Activated CD4-positive, CD25-positive, alpha-beta regulatory T cell treated with anti-CD3 and anti-CD28 coated beads, Interleukin-2, amount 50 U/mL, for 72 hours (primary cell): ENCODE data around the gene TWF1.
"Not testable (repeated sequence)": the region's sequence is repeated elsewhere in the genome, so short reads cannot be mapped to it uniquely, and the experiment has no call there.

ENCODE experiments used
- DNase-seq: peaks from one replicate; pipeline ENCODE4 v3.0.0; 2021

TWF1 gene

GRCh38 chr12:43805860-43806736 lies at the start of gene TWF1:
Gene TWF1 (minus strand): TSS chr12:43806317. CDS start chr12:43806245, 72 bp downstream.
- peak; percentile 92 for DNase-seq

GRCh38 chr12:43852744-43853143 lies 46.6 kb upstream of the TWF1 start:
- DNase-seq = no peak

GRCh38 chr12:43848786-43849185 lies 42.7 kb upstream of the TWF1 start:
- DNase-seq = no peak

GRCh38 chr12:43848226-43848507 lies 42.0 kb upstream of the TWF1 start:
- no peak for DNase-seq

GRCh38 chr12:43847425-43848225 lies 41.5 kb upstream of the TWF1 start:
- not testable (repeated sequence) for DNase-seq

- DNase-seq = no peak
These were observed 36.1 kb upstream of the TWF1 start for GRCh38 chr12:43842259-43842658.

- no peak for DNase-seq
These were observed 35.1 kb upstream of the TWF1 start for GRCh38 chr12:43841253-43841652.

GRCh38 chr12:43840338-43840737 lies 34.2 kb upstream of the TWF1 start:
- DNase-seq = no peak

GRCh38 chr12:43836475-43836989 lies 30.4 kb upstream of the TWF1 start:
- no peak for DNase-seq

- DNase-seq = peak; percentile 65
These were observed 29.7 kb upstream of the TWF1 start, which contains the start of gene TMEM117 for GRCh38 chr12:43835656-43836474. Gene TMEM117 (plus strand): TSS chr12:43836081.

- DNase-seq = no peak
These were observed 29.1 kb upstream of the TWF1 start for GRCh38 chr12:43835264-43835655.

- DNase-seq = no peak
These were observed 26.5 kb upstream of the TWF1 start for GRCh38 chr12:43832463-43833168.

- no peak for DNase-seq
These were observed 21.0 kb upstream of the TWF1 start for GRCh38 chr12:43827093-43827492.

GRCh38 chr12:43826681-43827080 lies 20.6 kb upstream of the TWF1 start:
- no peak for DNase-seq

- no peak for DNase-seq
These were observed 18.2 kb upstream of the TWF1 start for GRCh38 chr12:43824207-43824775.

- no peak for DNase-seq
These were observed 10.1 kb upstream of the TWF1 start for GRCh38 chr12:43816168-43816567.

GRCh38 chr12:43815416-43815815 lies 9.3 kb upstream of the TWF1 start:
- DNase-seq = no peak

- no peak for DNase-seq
These were observed 6.8 kb upstream of the TWF1 start for GRCh38 chr12:43812926-43813325.

GRCh38 chr12:43812057-43812456 lies 5.9 kb upstream of the TWF1 start:
- no peak for DNase-seq

GRCh38 chr12:43807386-43807785 lies 1.3 kb upstream of the TWF1 start:
- DNase-seq = no peak

- no peak for DNase-seq
These were observed 588 bp upstream of the TWF1 start for GRCh38 chr12:43806737-43807072.
